ENCODE measurements around the gene NAV2.

GRCh38 chr11:19742588-19743292, 30.1 kb downstream of the NAV2 start:
- TF ChIP-seq, protein P1, sequence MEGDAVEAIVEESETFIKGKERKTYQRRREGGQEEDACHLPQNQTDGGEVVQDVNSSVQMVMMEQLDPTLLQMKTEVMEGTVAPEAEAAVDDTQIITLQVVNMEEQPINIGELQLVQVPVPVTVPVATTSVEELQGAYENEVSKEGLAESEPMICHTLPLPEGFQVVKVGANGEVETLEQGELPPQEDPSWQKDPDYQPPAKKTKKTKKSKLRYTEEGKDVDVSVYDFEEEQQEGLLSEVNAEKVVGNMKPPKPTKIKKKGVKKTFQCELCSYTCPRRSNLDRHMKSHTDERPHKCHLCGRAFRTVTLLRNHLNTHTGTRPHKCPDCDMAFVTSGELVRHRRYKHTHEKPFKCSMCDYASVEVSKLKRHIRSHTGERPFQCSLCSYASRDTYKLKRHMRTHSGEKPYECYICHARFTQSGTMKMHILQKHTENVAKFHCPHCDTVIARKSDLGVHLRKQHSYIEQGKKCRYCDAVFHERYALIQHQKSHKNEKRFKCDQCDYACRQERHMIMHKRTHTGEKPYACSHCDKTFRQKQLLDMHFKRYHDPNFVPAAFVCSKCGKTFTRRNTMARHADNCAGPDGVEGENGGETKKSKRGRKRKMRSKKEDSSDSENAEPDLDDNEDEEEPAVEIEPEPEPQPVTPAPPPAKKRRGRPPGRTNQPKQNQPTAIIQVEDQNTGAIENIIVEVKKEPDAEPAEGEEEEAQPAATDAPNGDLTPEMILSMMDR (conservative IDR thresholded peaks at IDR 0.05): peak; percentile 94
- no peak for TF ChIP-seq EZH2 (IDR thresholded peaks at IDR 0.05; ENCODE audit: low read depth)

Measured in PC-9 (cell line).